HEK293 (cell line): ENCODE results near the gene FABP7.

ENCODE experiments used
- BCL11A ChIP-seq: fragments of 450-650 bp; formaldehyde crosslinking; IDR thresholded peaks from 2 replicates; pipeline ENCODE4 v1.5.1; 2016; ENCODE audit warnings: low read depth, missing biosample characterization, missing genetic modification characterization
- BCL11B ChIP-seq: fragments of 450-650 bp; formaldehyde crosslinking; IDR thresholded peaks from 2 replicates; pipeline ENCODE4 v1.5.1; 2016; ENCODE audit warnings: low read depth, missing biosample characterization, missing genetic modification characterization
- KLF1 ChIP-seq: fragments of 450-650 bp; formaldehyde crosslinking; IDR thresholded peaks from 2 replicates; pipeline ENCODE4 v1.5.1; 2016; ENCODE audit warnings: missing biosample characterization, missing genetic modification characterization
- KLF17 ChIP-seq: fragments of 450-650 bp; formaldehyde crosslinking; IDR thresholded peaks from 2 replicates; pipeline ENCODE4 v1.5.1; 2016; ENCODE audit warnings: missing biosample characterization, missing genetic modification characterization
- MEIS1 ChIP-seq: sonication (generic); formaldehyde crosslinking; IDR thresholded peaks from 2 replicates; pipeline ENCODE4 v1.8.1; 2022; ENCODE audit warnings: missing genetic modification reagents, mild to moderate bottlenecking, borderline replicate concordance
- MZF1 ChIP-seq: fragments of 450-650 bp; formaldehyde crosslinking; IDR thresholded peaks from 2 replicates; pipeline ENCODE4 v1.5.1; 2017; ENCODE audit warnings: missing biosample characterization, missing genetic modification characterization, borderline replicate concordance
- REST ChIP-seq: fragments of 450-650 bp; formaldehyde crosslinking; IDR thresholded peaks from 2 replicates; pipeline ENCODE4 v1.5.1; 2016; ENCODE audit warnings: missing biosample characterization, missing genetic modification characterization
- ZFP69B ChIP-seq: fragments of 450-650 bp; formaldehyde crosslinking; IDR thresholded peaks from 2 replicates; pipeline ENCODE4 v1.5.1; 2016; ENCODE audit warnings: missing biosample characterization, missing genetic modification characterization
- ZNF112 ChIP-seq: fragments of 450-650 bp; formaldehyde crosslinking; IDR thresholded peaks from 2 replicates; pipeline ENCODE4 v1.5.0; 2017; ENCODE audit warnings: missing biosample characterization, missing genetic modification characterization
- ZNF132 ChIP-seq: fragments of 450-650 bp; formaldehyde crosslinking; IDR thresholded peaks from 2 replicates; pipeline ENCODE4 v1.5.1; 2017; ENCODE audit warnings: missing biosample characterization, missing genetic modification characterization, borderline replicate concordance
- ZNF140 ChIP-seq: fragments of 450-650 bp; formaldehyde crosslinking; IDR thresholded peaks from 2 replicates; pipeline ENCODE4 v1.5.1; 2016; ENCODE audit warnings: missing biosample characterization, missing genetic modification characterization
- ZNF146 ChIP-seq: fragments of 450-650 bp; formaldehyde crosslinking; IDR thresholded peaks from 2 replicates; pipeline ENCODE4 v1.5.1; 2016; ENCODE audit warnings: missing biosample characterization, missing genetic modification characterization
- ZNF155 ChIP-seq: fragments of 450-650 bp; formaldehyde crosslinking; IDR thresholded peaks from 2 replicates; pipeline ENCODE4 v1.5.1; 2016; ENCODE audit warnings: missing biosample characterization, missing genetic modification characterization
- ZNF16 ChIP-seq: fragments of 450-650 bp; formaldehyde crosslinking; IDR thresholded peaks from 2 replicates; pipeline ENCODE4 v1.5.1; 2016; ENCODE audit warnings: low read depth, missing biosample characterization, missing genetic modification characterization
- ZNF184 ChIP-seq: fragments of 450-650 bp; IDR thresholded peaks from 2 replicates; pipeline ENCODE4 v1.5.1; 2018; ENCODE audit warnings: missing biosample characterization, mild to moderate bottlenecking, missing genetic modification characterization
- ZNF202 ChIP-seq: fragments of 450-650 bp; formaldehyde crosslinking; IDR thresholded peaks from 2 replicates; pipeline ENCODE4 v1.5.1; 2016; ENCODE audit warnings: missing biosample characterization, missing genetic modification characterization, borderline replicate concordance
- ZNF292 ChIP-seq: fragments of 450-650 bp; formaldehyde crosslinking; IDR thresholded peaks from 2 replicates; pipeline ENCODE4 v1.5.1; 2016; ENCODE audit warnings: low read depth, missing biosample characterization, missing genetic modification characterization, borderline replicate concordance
- ZNF404 ChIP-seq: fragments of 450-650 bp; formaldehyde crosslinking; IDR thresholded peaks from 2 replicates; pipeline ENCODE4 v1.5.1; 2017; ENCODE audit warnings: missing biosample characterization, missing genetic modification characterization
- ZNF423 ChIP-seq: fragments of 450-650 bp; formaldehyde crosslinking; IDR thresholded peaks from 2 replicates; pipeline ENCODE4 v1.5.1; 2016; ENCODE audit warnings: missing biosample characterization, missing genetic modification characterization
- ZNF426 ChIP-seq: fragments of 450-650 bp; formaldehyde crosslinking; IDR thresholded peaks from 2 replicates; pipeline ENCODE4 v1.5.1; 2017; ENCODE audit warnings: missing biosample characterization, missing genetic modification characterization, mild to moderate bottlenecking, inconsistent platforms, moderate library complexity
- ZNF530 ChIP-seq: fragments of 450-650 bp; formaldehyde crosslinking; IDR thresholded peaks from 2 replicates; pipeline ENCODE4 v1.5.1; 2016; ENCODE audit warnings: low read depth, missing biosample characterization, missing genetic modification characterization
- ZNF549 ChIP-seq: fragments of 450-650 bp; IDR thresholded peaks from 2 replicates; pipeline ENCODE4 v1.5.1; 2018; ENCODE audit warnings: missing biosample characterization, missing genetic modification characterization, mild to moderate bottlenecking, inconsistent platforms, moderate library complexity
- ZNF596 ChIP-seq: fragments of 450-650 bp; IDR thresholded peaks from 2 replicates; pipeline ENCODE4 v1.5.0; 2018; ENCODE audit warnings: missing biosample characterization, mild to moderate bottlenecking, missing genetic modification characterization, moderate library complexity
- ZNF626 ChIP-seq: fragments of 450-650 bp; sonication (Bioruptor Pico); formaldehyde crosslinking; IDR thresholded peaks from 2 replicates; pipeline ENCODE4 v1.5.1; 2018; ENCODE audit warnings: missing biosample characterization, missing genetic modification characterization, inconsistent platforms
- ZNF677 ChIP-seq: fragments of 450-650 bp; IDR thresholded peaks from 2 replicates; pipeline ENCODE4 v1.5.0; 2018; ENCODE audit warnings: missing biosample characterization, mild to moderate bottlenecking, missing genetic modification characterization, moderate library complexity
- TF ChIP-seq, protein P1 (sequence below): fragments of 450-650 bp; formaldehyde crosslinking; IDR thresholded peaks from 2 replicates; pipeline ENCODE4 v1.5.1; 2016; ENCODE audit warnings: missing biosample characterization, missing genetic modification characterization
- TF ChIP-seq, protein P2 (sequence below): fragments of 450-650 bp; formaldehyde crosslinking; IDR thresholded peaks from 2 replicates; pipeline ENCODE4 v1.5.1; 2016; ENCODE audit warnings: missing biosample characterization, missing genetic modification characterization
- TF ChIP-seq, protein P3 (sequence below): fragments of 450-650 bp; formaldehyde crosslinking; IDR thresholded peaks from 2 replicates; pipeline ENCODE4 v1.5.1; 2016; ENCODE audit warnings: missing biosample characterization, missing genetic modification characterization
- TF ChIP-seq, protein P4 (sequence below): fragments of 450-650 bp; formaldehyde crosslinking; IDR thresholded peaks from 2 replicates; pipeline ENCODE4 v1.5.1; 2016; ENCODE audit warnings: missing biosample characterization, missing genetic modification characterization

FABP7 gene

GRCh38 chr6:122789182-122790027 lies 9.9 kb downstream of the FABP7 start, which contains the start of gene SMPDL3A (continued):
- TF ChIP-seq ZNF202 (tag by site-specific recombination) = peak; percentile 34; the same call in 1 of the 2 replicates
- TF ChIP-seq ZNF549 (tag by site-specific recombination) = no peak
- TF ChIP-seq, protein P1, sequence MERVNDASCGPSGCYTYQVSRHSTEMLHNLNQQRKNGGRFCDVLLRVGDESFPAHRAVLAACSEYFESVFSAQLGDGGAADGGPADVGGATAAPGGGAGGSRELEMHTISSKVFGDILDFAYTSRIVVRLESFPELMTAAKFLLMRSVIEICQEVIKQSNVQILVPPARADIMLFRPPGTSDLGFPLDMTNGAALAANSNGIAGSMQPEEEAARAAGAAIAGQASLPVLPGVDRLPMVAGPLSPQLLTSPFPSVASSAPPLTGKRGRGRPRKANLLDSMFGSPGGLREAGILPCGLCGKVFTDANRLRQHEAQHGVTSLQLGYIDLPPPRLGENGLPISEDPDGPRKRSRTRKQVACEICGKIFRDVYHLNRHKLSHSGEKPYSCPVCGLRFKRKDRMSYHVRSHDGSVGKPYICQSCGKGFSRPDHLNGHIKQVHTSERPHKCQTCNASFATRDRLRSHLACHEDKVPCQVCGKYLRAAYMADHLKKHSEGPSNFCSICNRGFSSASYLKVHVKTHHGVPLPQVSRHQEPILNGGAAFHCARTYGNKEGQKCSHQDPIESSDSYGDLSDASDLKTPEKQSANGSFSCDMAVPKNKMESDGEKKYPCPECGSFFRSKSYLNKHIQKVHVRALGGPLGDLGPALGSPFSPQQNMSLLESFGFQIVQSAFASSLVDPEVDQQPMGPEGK (tag by site-specific recombination) = peak; percentile 98
- TF ChIP-seq BCL11B = no peak
- no peak for TF ChIP-seq ZFP69B
- no peak for TF ChIP-seq ZNF426 (tag by site-specific recombination)
- TF ChIP-seq ZNF155 (tag by site-specific recombination) = no peak
- TF ChIP-seq REST (tag by site-specific recombination) = no peak
- TF ChIP-seq ZNF16 = no peak
- no peak for TF ChIP-seq ZNF404
- TF ChIP-seq, protein P2, sequence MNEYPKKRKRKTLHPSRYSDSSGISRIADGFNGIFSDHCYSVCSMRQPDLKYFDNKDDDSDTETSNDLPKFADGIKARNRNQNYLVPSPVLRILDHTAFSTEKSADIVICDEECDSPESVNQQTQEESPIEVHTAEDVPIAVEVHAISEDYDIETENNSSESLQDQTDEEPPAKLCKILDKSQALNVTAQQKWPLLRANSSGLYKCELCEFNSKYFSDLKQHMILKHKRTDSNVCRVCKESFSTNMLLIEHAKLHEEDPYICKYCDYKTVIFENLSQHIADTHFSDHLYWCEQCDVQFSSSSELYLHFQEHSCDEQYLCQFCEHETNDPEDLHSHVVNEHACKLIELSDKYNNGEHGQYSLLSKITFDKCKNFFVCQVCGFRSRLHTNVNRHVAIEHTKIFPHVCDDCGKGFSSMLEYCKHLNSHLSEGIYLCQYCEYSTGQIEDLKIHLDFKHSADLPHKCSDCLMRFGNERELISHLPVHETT (tag by site-specific recombination) = no peak
- TF ChIP-seq ZNF292 (tag by site-specific recombination) = no peak
- 0 out of 2 replicates have a peak, but pooled peaks have one; percentile 13 for TF ChIP-seq KLF1
- no peak for TF ChIP-seq MZF1
- TF ChIP-seq, protein P3, sequence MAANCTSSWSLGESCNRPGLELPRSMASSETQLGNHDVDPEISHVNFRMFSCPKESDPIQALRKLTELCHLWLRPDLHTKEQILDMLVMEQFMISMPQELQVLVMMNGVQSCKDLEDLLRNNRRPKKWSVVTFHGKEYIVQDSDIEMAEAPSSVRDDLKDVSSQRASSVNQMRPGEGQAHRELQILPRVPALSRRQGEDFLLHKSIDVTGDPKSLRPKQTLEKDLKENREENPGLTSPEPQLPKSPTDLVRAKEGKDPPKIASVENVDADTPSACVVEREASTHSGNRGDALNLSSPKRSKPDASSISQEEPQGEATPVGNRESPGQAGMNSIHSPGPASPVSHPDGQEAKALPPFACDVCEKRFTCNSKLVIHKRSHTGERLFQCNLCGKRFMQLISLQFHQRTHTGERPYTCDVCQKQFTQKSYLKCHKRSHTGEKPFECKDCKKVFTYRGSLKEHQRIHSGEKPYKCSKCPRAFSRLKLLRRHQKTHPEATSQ (tag by site-specific recombination) = no peak
- no peak for TF ChIP-seq ZNF596 (tag by site-specific recombination)
- peak; percentile 16 for TF ChIP-seq KLF17
- TF ChIP-seq ZNF677 (tag by site-specific recombination) = no peak
- no peak for TF ChIP-seq ZNF140 (tag by site-specific recombination)
- no peak for TF ChIP-seq ZNF626
- TF ChIP-seq ZNF112 (tag by site-specific recombination) = no peak
- no peak for TF ChIP-seq MEIS1 (CRISPR knock-in tag)
- TF ChIP-seq ZNF184 = no peak
- TF ChIP-seq ZNF530 (tag by site-specific recombination) = no peak
- no peak for TF ChIP-seq ZNF132
- no peak for TF ChIP-seq ZNF146 (tag by site-specific recombination)
- TF ChIP-seq ZNF423 = no peak
- TF ChIP-seq, protein P4, sequence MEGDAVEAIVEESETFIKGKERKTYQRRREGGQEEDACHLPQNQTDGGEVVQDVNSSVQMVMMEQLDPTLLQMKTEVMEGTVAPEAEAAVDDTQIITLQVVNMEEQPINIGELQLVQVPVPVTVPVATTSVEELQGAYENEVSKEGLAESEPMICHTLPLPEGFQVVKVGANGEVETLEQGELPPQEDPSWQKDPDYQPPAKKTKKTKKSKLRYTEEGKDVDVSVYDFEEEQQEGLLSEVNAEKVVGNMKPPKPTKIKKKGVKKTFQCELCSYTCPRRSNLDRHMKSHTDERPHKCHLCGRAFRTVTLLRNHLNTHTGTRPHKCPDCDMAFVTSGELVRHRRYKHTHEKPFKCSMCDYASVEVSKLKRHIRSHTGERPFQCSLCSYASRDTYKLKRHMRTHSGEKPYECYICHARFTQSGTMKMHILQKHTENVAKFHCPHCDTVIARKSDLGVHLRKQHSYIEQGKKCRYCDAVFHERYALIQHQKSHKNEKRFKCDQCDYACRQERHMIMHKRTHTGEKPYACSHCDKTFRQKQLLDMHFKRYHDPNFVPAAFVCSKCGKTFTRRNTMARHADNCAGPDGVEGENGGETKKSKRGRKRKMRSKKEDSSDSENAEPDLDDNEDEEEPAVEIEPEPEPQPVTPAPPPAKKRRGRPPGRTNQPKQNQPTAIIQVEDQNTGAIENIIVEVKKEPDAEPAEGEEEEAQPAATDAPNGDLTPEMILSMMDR = peak; percentile 94
- no peak for TF ChIP-seq BCL11A (tag by site-specific recombination)
